Measurements from ENCODE around the gene TTI1. TPM values are rescaled to one million over a fixed set of nuclear protein-coding genes. Genes with fewer than 3 reads are reported as not detected.

Gene TTI1
- total RNA-seq, 4 donors from 2014 or later, result 14.8 to 25.4 (median 20.3) TPM

DNA sequence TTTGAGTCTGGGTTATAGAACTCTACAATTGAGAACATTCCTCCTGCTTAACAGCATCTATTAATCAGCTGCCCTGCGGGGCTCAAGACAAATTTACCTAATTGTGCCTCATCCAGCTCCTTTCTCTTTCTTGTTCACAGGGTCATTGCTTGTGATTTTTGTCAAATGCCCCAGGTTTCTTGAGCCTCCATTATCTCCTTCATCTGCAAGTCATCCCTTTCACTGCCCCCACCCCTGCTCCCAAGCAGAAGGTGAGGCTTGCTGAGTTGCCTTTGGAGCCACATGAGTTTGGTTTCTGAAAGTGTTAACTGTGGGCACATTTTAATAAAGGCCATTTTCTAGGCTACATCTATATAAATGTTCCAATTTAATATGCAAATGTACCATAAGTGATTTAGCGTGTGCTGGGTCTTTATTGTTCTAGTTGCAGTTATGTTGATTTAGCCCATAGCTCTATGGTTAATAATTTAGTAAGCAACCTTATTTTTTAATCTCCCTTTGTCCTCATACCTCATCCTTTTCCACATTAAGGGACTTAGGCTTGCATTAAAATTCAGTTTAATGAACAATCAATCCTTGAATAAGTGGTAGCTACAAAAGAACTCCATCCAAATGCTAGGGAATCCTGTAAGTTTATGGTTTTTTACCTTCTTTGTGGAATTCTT is 74.3 kb downstream of the TTI1 start:
- H3K27ac ChIP-seq, result no peak overlapping the region
- no peak for TF ChIP-seq POLR2A (IDR thresholded peaks at IDR 0.05)
- TF ChIP-seq, protein P1, sequence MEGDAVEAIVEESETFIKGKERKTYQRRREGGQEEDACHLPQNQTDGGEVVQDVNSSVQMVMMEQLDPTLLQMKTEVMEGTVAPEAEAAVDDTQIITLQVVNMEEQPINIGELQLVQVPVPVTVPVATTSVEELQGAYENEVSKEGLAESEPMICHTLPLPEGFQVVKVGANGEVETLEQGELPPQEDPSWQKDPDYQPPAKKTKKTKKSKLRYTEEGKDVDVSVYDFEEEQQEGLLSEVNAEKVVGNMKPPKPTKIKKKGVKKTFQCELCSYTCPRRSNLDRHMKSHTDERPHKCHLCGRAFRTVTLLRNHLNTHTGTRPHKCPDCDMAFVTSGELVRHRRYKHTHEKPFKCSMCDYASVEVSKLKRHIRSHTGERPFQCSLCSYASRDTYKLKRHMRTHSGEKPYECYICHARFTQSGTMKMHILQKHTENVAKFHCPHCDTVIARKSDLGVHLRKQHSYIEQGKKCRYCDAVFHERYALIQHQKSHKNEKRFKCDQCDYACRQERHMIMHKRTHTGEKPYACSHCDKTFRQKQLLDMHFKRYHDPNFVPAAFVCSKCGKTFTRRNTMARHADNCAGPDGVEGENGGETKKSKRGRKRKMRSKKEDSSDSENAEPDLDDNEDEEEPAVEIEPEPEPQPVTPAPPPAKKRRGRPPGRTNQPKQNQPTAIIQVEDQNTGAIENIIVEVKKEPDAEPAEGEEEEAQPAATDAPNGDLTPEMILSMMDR (IDR thresholded peaks at IDR 0.05 in 4 of 5, conservative IDR thresholded peaks at IDR 0.05 in 1 of 5), result no peak
- H3K27me3 ChIP-seq, result no peaks in the 10 kb centered on the region
- no peaks in the 10 kb centered on the region for H3K9me3 ChIP-seq
- no peak for DNase-seq
- no peaks in the 10 kb centered on the region for H3K36me3 ChIP-seq
- ATAC-seq, result no peak
- intact Hi-C loops (cut with DNase I; ENCODE audit: low total_unique reads) (no loop called here), in situ Hi-C loops (cut with MboI; ENCODE audit: low sequenced_read_pairs in 4 of 4) (no loop called here)
- no peak overlapping the region for H3K4me3 ChIP-seq
- H3K4me1 ChIP-seq, result no peaks in the 10 kb centered on the region

DNA sequence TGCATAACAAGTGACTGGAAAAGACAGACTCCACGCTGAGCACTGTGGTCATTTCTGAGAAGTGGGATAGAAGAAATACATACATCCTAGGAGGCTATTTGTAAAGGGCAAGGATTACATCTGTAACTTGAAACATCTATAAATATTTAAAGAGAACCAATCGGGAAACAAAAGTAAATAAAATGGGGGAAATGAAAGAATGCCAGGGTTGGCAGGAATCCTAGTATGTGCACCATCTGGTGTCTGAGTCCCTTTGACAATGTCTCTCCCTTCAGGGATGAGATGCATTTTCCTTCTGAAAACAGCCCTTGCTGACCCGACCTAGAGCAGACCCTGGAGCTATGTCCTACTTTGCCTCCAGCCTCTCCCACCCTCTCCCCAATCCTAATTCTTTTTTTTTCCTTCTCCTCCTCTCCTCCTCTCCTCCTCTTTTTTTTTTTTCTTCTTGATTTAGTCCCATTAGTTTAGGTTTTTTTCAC is 77.1 kb downstream of the TTI1 start:
- Histone ChIP-seq H3K4me3 (no peak overlapping the region), H3K4me1 (no peaks in the 10 kb centered on the region), H3K27ac (no peak overlapping the region), H3K9me3 (no peaks in the 10 kb centered on the region), H3K36me3 (no peaks in the 10 kb centered on the region), H3K27me3 (no peaks in the 10 kb centered on the region)
- in situ Hi-C loops (cut with MboI; ENCODE audit: low sequenced_read_pairs in 4 of 4), result no loop called here
- no peak for ATAC-seq
- intact Hi-C loops (cut with DNase I; ENCODE audit: low total_unique reads), result no loop called here
- TF ChIP-seq POLR2A (IDR thresholded peaks at IDR 0.05), result no peak
- TF ChIP-seq, protein P1 (IDR thresholded peaks at IDR 0.05 in 4 of 5, conservative IDR thresholded peaks at IDR 0.05 in 1 of 5), result no peak
- no peak for DNase-seq

DNA sequence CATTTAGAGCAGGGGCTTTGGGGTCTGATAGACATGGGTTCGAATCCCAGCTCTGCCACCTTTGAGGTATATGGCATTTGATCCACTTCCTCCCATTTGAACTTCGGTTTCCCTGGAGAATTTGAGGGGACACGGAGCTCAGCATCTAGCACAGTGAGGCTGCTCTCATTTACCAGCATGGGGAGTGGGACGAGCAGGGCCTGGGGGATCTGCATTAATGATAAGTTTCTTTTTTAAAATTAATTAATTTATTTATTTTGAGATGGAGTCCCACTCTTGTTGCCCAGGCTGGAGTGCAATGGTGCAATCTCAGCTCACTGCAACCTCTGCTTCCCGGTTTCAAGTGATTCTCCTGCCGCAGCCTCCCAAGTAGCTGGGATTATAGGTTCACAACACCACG is 77.7 kb downstream of the TTI1 start:
- Histone ChIP-seq H3K36me3 (no peaks in the 10 kb centered on the region), H3K4me3 (no peak overlapping the region), H3K27ac (no peak overlapping the region), H3K27me3 (no peaks in the 10 kb centered on the region), H3K9me3 (no peaks in the 10 kb centered on the region), H3K4me1 (no peaks in the 10 kb centered on the region)
- no peak for TF ChIP-seq POLR2A (IDR thresholded peaks at IDR 0.05)
- TF ChIP-seq, protein P1 (IDR thresholded peaks at IDR 0.05 in 4 of 5, conservative IDR thresholded peaks at IDR 0.05 in 1 of 5), result no peak
- DNase-seq (no peak), ATAC-seq (no peak)
- intact Hi-C loops (cut with DNase I; ENCODE audit: low total_unique reads) (no loop called here), in situ Hi-C loops (cut with MboI; ENCODE audit: low sequenced_read_pairs in 4 of 4) (no loop called here)

DNA sequence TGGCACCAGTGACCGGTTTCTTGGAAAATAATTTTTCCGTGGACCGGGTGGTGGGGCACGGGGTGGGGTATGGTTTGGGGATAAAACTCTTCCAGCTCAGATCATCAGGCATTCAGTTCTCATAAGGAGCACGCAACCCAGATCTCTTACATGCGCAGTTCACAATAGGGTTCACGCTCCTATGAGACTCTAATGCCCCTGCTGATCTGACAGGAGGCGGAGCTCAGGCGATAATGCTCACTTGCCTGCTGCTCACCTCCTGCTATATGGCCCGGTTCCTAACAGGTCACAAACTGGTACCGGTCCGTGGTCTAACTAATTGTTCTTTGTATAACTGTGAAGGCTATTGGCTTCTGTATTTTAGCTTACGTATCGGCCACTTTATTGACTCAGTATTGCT is 78.6 kb downstream of the TTI1 start:
- no peaks in the 10 kb centered on the region for H3K4me1 ChIP-seq
- in situ Hi-C loops (cut with MboI; ENCODE audit: low sequenced_read_pairs in 4 of 4), result no loop called here
- H3K27me3 ChIP-seq, result no peaks in the 10 kb centered on the region
- TF ChIP-seq, protein P1 (IDR thresholded peaks at IDR 0.05 in 4 of 5, conservative IDR thresholded peaks at IDR 0.05 in 1 of 5), result no peak
- no peak for TF ChIP-seq POLR2A (IDR thresholded peaks at IDR 0.05)
- H3K36me3 ChIP-seq, result no peaks in the 10 kb centered on the region
- DNase-seq (no peak), ATAC-seq (no peak)
- H3K9me3 ChIP-seq, result no peaks in the 10 kb centered on the region
- no peak overlapping the region for H3K27ac ChIP-seq
- no peak overlapping the region for H3K4me3 ChIP-seq
- intact Hi-C loops (cut with DNase I; ENCODE audit: low total_unique reads), result no loop called here

DNA sequence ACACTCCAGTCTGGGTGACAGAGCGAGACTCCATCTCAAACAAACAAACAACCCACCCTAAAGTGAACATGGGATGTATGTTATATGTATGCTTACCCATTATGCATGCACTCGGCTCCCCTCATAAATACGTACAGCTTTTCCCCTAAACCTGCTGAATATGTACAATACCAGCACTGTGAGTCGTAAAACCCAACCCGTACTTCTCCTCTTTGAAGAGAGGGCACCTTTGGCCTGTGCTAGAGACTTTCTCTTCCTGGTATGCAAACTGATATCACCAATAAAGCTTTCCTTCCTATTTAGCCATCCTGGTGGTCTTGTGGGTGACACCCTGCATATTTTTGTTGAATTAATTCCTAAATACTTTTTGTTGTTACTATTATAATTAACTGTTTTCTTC is 79.1 kb downstream of the TTI1 start:
- in situ Hi-C loops (cut with MboI; ENCODE audit: low sequenced_read_pairs in 4 of 4) (no loop called here), intact Hi-C loops (cut with DNase I; ENCODE audit: low total_unique reads) (no loop called here)
- no peak overlapping the region for H3K27ac ChIP-seq
- no peaks in the 10 kb centered on the region for H3K36me3 ChIP-seq
- TF ChIP-seq, protein P1 (IDR thresholded peaks at IDR 0.05 in 4 of 5, conservative IDR thresholded peaks at IDR 0.05 in 1 of 5), result no peak
- no peak for TF ChIP-seq POLR2A (IDR thresholded peaks at IDR 0.05)
- no peak for ATAC-seq
- H3K27me3 ChIP-seq, result no peaks in the 10 kb centered on the region
- H3K4me1 ChIP-seq, result no peaks in the 10 kb centered on the region
- no peaks in the 10 kb centered on the region for H3K9me3 ChIP-seq
- H3K4me3 ChIP-seq, result no peak overlapping the region
- DNase-seq, result no peak
